ENCODE measurements around the gene LRRC72.

GRCh38 chr7:16583834-16584233 is 57.2 kb downstream of the LRRC72 start:
- TF ChIP-seq CTCF (IDR thresholded peaks at IDR 0.05) (no peak), POLR2A (IDR thresholded peaks at IDR 0.05) (no peak)
